ENCODE data around the gene ZNF267.
"Not testable (repeated sequence)": the region's sequence is repeated elsewhere in the genome, so short reads cannot be mapped to it uniquely, and the experiment has no call there.

- TF ChIP-seq CTCF (IDR thresholded peaks at IDR 0.05; ENCODE audit: low read depth, low read length, poor library complexity, severe bottlenecking); EZH2phosphoT487 (IDR thresholded peaks at IDR 0.05; ENCODE audit: borderline replicate concordance, low read length): not testable (repeated sequence)
Observed at GRCh38 chr16:31960186-31960910, 86.7 kb downstream of the ZNF267 start.
